ENCODE results near the gene RPL39L. TPM values are rescaled to one million over a fixed set of nuclear protein-coding genes. Genes with fewer than 3 reads are reported as not detected.

The RPL39L gene
- total and polyA plus RNA-seq, 2 of the 13 experiments (the other 11 are each of a cell fraction or from before 2014, with no cell fraction given): not detected

GRCh38 chr3:187112934-187113793, 26.1 kb downstream of the RPL39L start:
- DNase-seq (ENCODE audit: low spot score): peak; percentile 12
- H3K4me1 ChIP-seq (ENCODE audit: insufficient read depth, low read length): 0 out of 2 replicates have a peak, but pooled peaks cover 6% of the 10 kb centered on the region
- no peak overlapping the region for H3K4me3 ChIP-seq (replicated peaks in 1 of 3; ENCODE audit: insufficient read depth in 1 of 3, low read depth in 2 of 3, low read length in 3 of 3)
- no peak overlapping the region for H3K4me2 ChIP-seq (ENCODE audit: low read depth, low read length)
- ATAC-seq: peak; percentile 43; the same call in 2 of the 3 replicates
- intact Hi-C loops (cut with micrococcal nuclease; ENCODE audit: unreplicated experiment): loop anchor here (1.0 kb wide), 2 partner anchors 52 to 264 kb away; no protein-coding TSS in a partner anchor
- WGBS (ENCODE audit: low lambda C conversion rate): 2% methylated on average over 2 of the region's 2 CpGs
- no peaks in the 10 kb centered on the region for H3K79me2 ChIP-seq (ENCODE audit: insufficient read depth, low read length)
- TF ChIP-seq USF2 (IDR thresholded peaks at IDR 0.05; ENCODE audit: low read depth, low read length): no peak
- TF ChIP-seq USF2 (CRISPR knock-in tag; IDR thresholded peaks at IDR 0.05; ENCODE audit: borderline replicate concordance): peak; percentile 69; the same call in 1 of the 2 replicates
- peak; percentile 95 for TF ChIP-seq SRF (IDR thresholded peaks at IDR 0.05; ENCODE audit: low read depth, low read length)
- TF ChIP-seq SMC3 (IDR thresholded peaks at IDR 0.05; ENCODE audit: low read length): peak; percentile 21; the same call in 1 of the 2 replicates
- TF ChIP-seq ZFP82 (CRISPR knock-in tag; IDR thresholded peaks at IDR 0.05; ENCODE audit: borderline replicate concordance): no peak
- TF ChIP-seq ZNF629 (CRISPR knock-in tag; conservative IDR thresholded peaks at IDR 0.05): no peak
- TF ChIP-seq ZNF234 (CRISPR knock-in tag; conservative IDR thresholded peaks at IDR 0.05): no peak
- no peak for TF ChIP-seq ZNF704 (CRISPR knock-in tag; IDR thresholded peaks at IDR 0.05; ENCODE audit: borderline replicate concordance)
- 0 out of 4 replicates have a peak, but pooled peaks of 1 of the 2 experiments have one; percentile 25 for TF ChIP-seq KLF16 (CRISPR knock-in tag; IDR thresholded peaks at IDR 0.05)
- TF ChIP-seq CTCF (CRISPR knock-in tag; IDR thresholded peaks at IDR 0.05): peak; percentile 59
- TF ChIP-seq STAG1 (CRISPR knock-in tag; IDR thresholded peaks at IDR 0.05): peak; percentile 56
- no TSS peak for BruUV-seq (replicated peaks)
- POLR2A ChIA-PET: no interaction called here
- H3K27ac ChIP-seq (ENCODE audit: extremely low read length, insufficient read depth, low read length): no peak overlapping the region
- CTCF ChIA-PET (ENCODE audit: low intra/inter-chr PET ratio, low total read pairs): interaction anchor here (1.5 to 2.7 kb wide), 2 partner anchors 52 to 264 kb away, joined by 5 to 11 read pairs; no protein-coding TSS in a partner anchor
- H4K20me1 ChIP-seq (ENCODE audit: insufficient read depth, low read length): no peaks in the 10 kb centered on the region
- H2AFZ ChIP-seq (ENCODE audit: low read length): no peak overlapping the region
- H3K27me3 ChIP-seq (ENCODE audit: control insufficient read depth in 1 of 2, insufficient read depth in 2 of 2, low read length in 2 of 2): peaks cover 0 to 7% of the 10 kb centered on the region in 2 experiments; a peak in 1 of 5 replicates
- H3K36me3 ChIP-seq (replicated peaks in 1 of 2; ENCODE audit: control insufficient read depth in 1 of 2, insufficient read depth in 2 of 2, low read length in 2 of 2): no peaks in the 10 kb centered on the region
- in situ Hi-C loops (cut with HindIII; ENCODE audit: extremely low pct_ligation_motif_present, low pct_unique_long_range_greater_than_20kb): no loop called here
- H3K9ac ChIP-seq (ENCODE audit: insufficient read depth, low read depth, low read length): no peak overlapping the region
- FAIRE-seq: peak; percentile 46
- H3K9me3 ChIP-seq (ENCODE audit: low read length): no peaks in the 10 kb centered on the region

All from HepG2 (cell line).